Measurements from ENCODE around the gene AKAP14.
"Not testable (repeated sequence)": the region's sequence is repeated elsewhere in the genome, so short reads cannot be mapped to it uniquely, and the experiment has no call there.

Gene AKAP14

DNA sequence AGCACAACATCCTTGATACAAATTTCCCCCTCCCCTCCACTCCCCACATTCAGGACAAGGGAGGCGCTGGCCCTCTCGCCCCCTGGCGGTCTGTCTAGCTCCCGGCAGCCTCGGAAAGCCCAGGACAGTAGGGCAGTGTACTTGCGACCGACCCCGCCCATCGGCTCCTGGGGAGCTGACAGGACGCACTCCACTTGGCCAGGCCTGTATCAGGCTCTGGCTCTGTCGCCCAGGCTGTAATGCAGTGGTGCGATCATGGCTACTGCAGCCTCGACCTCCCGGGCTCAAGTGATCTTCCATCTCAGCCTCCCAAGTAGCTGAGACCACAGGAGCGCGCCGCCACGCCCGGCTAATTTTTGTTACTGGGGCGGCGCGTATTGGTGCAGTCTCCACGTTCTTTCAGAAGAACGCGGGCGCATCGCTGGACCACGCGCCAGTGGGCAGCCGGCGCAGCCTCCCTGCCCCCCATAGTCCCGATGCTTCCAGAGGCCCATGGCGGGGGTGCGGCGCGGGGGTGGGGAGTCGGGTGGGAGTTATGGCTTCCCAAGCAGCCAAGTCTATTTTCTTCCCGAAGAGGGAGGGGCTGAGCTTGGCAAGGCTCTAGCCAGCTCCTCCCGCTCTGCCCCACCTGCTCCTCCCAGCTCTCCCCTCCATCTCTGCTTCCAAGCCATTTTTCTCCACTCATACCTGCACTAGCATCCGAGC is 7.8 kb upstream of the AKAP14 start:
- Histone ChIP-seq H3K9me3 (replicated peaks; ENCODE audit: low read length) (no peaks in the 10 kb centered on the region), H3K4me1 (ENCODE audit: control insufficient read depth, insufficient read depth, low read length) (no peaks in the 10 kb centered on the region), H3K36me3 (ENCODE audit: insufficient read depth, low read length) (no peaks in the 10 kb centered on the region), H3K27me3 (ENCODE audit: control insufficient read depth, insufficient read depth, low read length) (no peaks in the 10 kb centered on the region), H3K4me2 (ENCODE audit: low read length) (peak overlapping the region; percentile 80), H3K4me3 (ENCODE audit: low read length) (peak overlapping the region; percentile 65), H3K9ac (ENCODE audit: low read depth, low read length) (no peak overlapping the region)

DNA sequence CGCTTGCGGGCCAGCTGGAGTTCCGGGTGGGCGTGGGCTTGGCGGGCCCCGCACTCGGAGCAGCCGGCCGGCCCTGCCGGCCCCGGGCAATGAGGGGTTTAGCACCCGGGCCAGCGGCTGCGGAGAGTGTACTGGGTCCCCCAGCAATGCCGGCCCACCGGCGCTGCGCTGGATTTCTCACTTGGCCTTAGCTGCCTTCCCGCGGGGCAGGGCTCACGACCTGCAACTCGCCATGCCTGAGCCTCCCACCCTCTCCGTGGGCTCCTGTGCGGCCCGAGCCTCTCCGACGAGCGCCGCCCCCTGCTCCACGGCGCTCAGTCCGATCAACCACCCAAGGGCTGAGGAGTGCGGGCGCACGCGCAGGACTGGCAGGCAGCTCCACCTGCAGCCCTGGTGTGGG is 5.1 kb upstream of the AKAP14 start:
- H3K4me2 ChIP-seq (ENCODE audit: low read length); H3K4me1 ChIP-seq (ENCODE audit: control insufficient read depth, insufficient read depth, low read length); H3K36me3 ChIP-seq (ENCODE audit: insufficient read depth, low read length); H3K9ac ChIP-seq (ENCODE audit: low read depth, low read length); H3K4me3 ChIP-seq (ENCODE audit: low read length); H3K27me3 ChIP-seq (ENCODE audit: control insufficient read depth, insufficient read depth, low read length); H3K9me3 ChIP-seq (replicated peaks; ENCODE audit: low read length): not testable (repeated sequence)

DNA sequence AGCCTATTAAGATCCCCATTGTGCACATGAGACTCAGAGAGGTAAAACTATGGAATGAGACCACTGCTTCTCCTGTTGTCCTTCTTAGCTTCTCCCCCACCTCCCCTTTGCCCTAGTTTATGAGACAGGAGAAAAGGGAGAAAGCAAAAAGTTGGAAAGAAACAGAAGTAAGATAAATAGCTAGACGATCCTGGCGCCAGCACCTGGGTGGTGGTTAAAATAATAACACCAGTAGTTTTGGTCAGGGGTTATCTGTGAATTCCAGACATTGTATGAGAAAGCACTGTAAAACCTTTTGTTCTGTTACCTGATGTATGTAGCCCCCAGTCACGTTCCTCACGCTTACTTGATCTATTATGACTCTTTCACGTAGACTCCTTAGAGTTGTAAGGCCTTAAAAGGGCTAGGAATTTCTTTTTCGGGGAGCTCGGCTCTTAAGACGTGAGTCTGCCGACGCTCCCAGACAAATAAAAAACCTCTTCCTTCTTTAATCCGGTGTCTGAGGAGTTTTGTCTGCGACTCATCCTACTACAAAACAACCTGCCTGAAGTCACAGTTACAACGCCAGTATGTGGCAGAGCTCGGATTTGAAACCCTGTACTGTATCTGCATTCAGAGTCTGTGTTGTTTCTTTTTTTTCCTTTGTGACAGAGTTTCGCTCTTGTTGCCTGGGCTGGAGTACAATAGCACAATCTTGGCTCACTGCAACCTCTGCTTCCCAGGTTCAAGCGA is 3.6 kb upstream of the AKAP14 start:
- H3K27me3 ChIP-seq (ENCODE audit: control insufficient read depth, insufficient read depth, low read length); H3K4me3 ChIP-seq (ENCODE audit: low read length); H3K4me1 ChIP-seq (ENCODE audit: control insufficient read depth, insufficient read depth, low read length); H3K36me3 ChIP-seq (ENCODE audit: insufficient read depth, low read length); H3K9ac ChIP-seq (ENCODE audit: low read depth, low read length); H3K4me2 ChIP-seq (ENCODE audit: low read length); H3K9me3 ChIP-seq (replicated peaks; ENCODE audit: low read length): not testable (repeated sequence)

DNA sequence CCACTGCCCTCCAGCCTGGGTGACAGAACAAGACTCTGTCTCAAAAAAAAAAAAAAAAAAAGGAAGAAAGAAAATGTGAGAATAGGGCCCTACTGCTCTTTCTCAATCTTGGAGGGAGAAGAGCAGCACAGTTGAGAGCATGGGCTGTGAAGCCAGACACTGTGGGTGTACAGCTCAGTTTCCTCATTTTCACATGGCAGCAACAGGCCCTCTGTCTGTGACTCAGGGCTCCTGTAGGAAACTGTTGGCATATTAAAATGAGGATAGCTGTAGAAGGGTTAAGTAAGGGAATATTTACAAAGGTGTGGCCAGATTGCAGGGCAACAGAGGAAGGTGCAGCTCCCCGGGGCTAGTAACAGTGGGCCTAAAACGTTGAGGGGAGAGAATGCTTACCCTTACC is 3.4 kb downstream of the AKAP14 start:
- Histone ChIP-seq H3K4me1 (ENCODE audit: control insufficient read depth, insufficient read depth, low read length) (no peaks in the 10 kb centered on the region), H3K4me2 (ENCODE audit: low read length) (no peak overlapping the region), H3K9ac (ENCODE audit: low read depth, low read length) (no peak overlapping the region), H3K36me3 (ENCODE audit: insufficient read depth, low read length) (no peaks in the 10 kb centered on the region), H3K9me3 (replicated peaks; ENCODE audit: low read length) (no peaks in the 10 kb centered on the region), H3K4me3 (ENCODE audit: low read length) (no peak overlapping the region), H3K27me3 (ENCODE audit: control insufficient read depth, insufficient read depth, low read length) (no peaks in the 10 kb centered on the region)

DNA sequence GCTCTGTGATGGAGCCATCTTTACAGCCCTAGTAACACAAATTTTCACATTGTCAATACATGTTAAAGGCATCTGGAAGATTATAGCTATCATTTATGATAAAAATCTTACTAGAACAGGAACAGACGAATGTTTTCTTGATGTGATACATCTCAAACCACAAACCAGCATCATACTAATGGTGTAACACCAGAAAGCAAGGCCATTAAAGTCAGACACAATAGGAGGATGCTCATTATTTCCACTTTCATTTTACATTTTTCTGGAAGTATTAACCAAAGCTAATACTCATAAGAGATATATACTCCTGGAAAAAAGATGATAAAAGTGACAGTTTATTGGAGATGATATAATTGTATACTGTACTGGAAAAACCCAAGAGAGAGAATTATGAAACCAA is 5.3 kb downstream of the AKAP14 start:
- Histone ChIP-seq H3K4me2 (ENCODE audit: low read length) (no peak overlapping the region), H3K36me3 (ENCODE audit: insufficient read depth, low read length) (no peaks in the 10 kb centered on the region)

DNA sequence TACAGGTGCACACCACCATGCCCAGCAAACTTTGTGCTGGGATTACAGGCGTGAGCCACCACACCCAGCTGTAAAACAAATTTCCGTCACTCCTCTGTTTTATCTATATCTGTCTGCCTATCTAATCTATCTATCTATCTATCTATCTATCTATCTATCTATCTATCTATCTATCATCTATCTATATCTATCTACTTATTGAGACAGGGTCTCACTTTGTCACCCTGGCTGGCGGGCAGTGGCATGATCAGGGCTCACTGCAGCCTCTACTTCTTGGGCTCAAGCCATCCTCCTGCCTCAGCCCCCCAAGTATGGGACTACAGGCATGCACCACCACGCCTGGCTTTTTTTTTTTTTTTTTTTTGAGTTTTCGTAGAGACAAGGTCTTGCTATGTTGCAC is 20.6 kb downstream of the AKAP14 start:
- no peaks in the 10 kb centered on the region for H3K36me3 ChIP-seq (ENCODE audit: insufficient read depth, low read length)
- H3K27me3 ChIP-seq (ENCODE audit: control insufficient read depth, insufficient read depth, low read length): no peaks in the 10 kb centered on the region
- no peaks in the 10 kb centered on the region for H3K9me3 ChIP-seq (replicated peaks; ENCODE audit: low read length)
- H3K4me2 ChIP-seq (ENCODE audit: low read length): no peak overlapping the region
- H3K4me3 ChIP-seq (ENCODE audit: low read length): no peak overlapping the region
- H3K4me1 ChIP-seq (ENCODE audit: control insufficient read depth, insufficient read depth, low read length): no peaks in the 10 kb centered on the region
- no peak overlapping the region for H3K9ac ChIP-seq (ENCODE audit: low read depth, low read length)

More for the DNA sequence above, 5.3 kb downstream of the AKAP14 start:
- Histone ChIP-seq H3K9ac (ENCODE audit: low read depth, low read length) (no peak overlapping the region), H3K9me3 (replicated peaks; ENCODE audit: low read length) (no peaks in the 10 kb centered on the region), H3K4me3 (ENCODE audit: low read length) (no peak overlapping the region), H3K4me1 (ENCODE audit: control insufficient read depth, insufficient read depth, low read length) (no peaks in the 10 kb centered on the region), H3K27me3 (ENCODE audit: control insufficient read depth, insufficient read depth, low read length) (no peaks in the 10 kb centered on the region)

DNA sequence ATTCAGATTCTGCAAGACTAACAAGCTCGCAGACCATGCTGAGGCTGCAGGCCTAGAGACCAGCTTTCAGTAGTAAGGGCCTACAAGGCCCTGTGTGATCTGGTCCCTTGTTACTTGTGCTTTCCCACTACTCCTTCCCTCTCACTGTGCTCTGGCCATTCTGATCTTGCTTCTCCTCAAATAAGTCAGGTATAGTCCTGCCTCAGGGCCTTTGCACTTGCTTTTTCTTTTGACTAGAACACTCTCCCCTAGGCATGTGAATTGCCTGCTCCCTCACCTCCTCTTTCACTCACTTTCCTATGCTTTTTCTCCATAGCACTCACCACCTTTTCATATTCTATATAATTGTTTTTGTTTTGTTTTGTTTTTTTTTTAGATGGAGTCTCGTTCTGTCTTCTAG is 22.2 kb downstream of the AKAP14 start:
- Histone ChIP-seq H3K4me1 (ENCODE audit: control insufficient read depth, insufficient read depth, low read length) (no peaks in the 10 kb centered on the region), H3K4me3 (ENCODE audit: low read length) (no peak overlapping the region), H3K9me3 (replicated peaks; ENCODE audit: low read length) (no peaks in the 10 kb centered on the region), H3K27me3 (ENCODE audit: control insufficient read depth, insufficient read depth, low read length) (no peaks in the 10 kb centered on the region), H3K9ac (ENCODE audit: low read depth, low read length) (no peak overlapping the region), H3K36me3 (ENCODE audit: insufficient read depth, low read length) (no peaks in the 10 kb centered on the region), H3K4me2 (ENCODE audit: low read length) (no peak overlapping the region)

DNA sequence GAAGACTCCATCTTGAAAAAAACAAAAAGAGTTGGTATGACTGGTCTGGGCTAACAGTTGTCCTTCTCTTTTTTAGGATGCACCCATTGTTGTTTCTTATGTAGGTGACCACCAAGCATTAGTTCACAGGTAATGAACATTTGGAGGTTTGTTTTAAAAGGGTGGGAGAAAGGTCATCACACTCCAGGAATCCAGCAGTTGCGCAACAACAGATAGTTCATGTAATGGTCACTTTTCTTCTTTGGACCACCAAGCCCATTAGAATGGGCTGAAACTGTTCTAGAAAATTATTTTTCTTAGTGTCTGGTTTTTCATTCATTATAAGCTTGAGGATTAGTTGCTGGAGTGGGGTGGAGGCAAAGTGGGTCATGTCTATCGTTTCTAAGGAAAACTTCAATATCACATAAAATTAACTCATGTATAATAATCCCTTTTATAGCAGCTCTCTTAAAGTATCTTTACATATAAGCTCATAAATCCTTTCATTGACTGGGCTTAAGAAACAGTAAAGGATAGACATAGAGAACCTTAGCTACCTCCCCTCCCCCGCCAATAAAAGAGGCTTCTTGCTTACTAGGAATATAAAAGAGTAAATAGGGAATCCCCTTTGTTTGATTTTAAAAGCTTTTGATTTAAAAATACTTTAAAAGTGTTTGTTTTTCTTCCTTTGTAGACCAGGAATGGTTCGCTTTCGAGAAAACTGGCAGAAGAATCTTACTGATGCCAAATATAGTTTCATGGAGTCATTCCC is 24.3 kb downstream of the AKAP14 start:
- Histone ChIP-seq H3K4me3 (ENCODE audit: low read length) (no peak overlapping the region), H3K4me2 (ENCODE audit: low read length) (no peak overlapping the region), H3K36me3 (ENCODE audit: insufficient read depth, low read length) (no peaks in the 10 kb centered on the region), H3K9ac (ENCODE audit: low read depth, low read length) (no peak overlapping the region), H3K27me3 (ENCODE audit: control insufficient read depth, insufficient read depth, low read length) (no peaks in the 10 kb centered on the region), H3K4me1 (ENCODE audit: control insufficient read depth, insufficient read depth, low read length) (no peaks in the 10 kb centered on the region), H3K9me3 (replicated peaks; ENCODE audit: low read length) (no peaks in the 10 kb centered on the region)

DNA sequence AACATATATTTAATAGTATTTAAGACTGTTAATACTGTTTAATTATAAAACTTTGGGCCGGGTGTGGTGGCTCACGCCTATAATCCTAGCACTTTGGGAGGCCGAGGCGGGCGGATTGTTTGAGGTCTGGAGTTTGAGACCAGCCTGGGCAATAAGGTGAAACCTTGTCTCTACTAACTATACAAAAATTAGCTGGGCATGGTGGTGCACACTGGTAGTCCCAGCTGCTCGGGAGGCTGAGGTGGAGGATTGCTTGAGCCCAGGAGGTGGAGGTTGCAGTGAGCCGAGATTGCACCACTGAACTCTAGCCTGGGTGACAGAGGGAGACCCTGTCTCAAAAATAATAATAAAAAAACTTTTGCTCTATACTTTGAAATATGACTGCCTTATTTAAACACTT is 26.7 kb downstream of the AKAP14 start:
- not testable (repeated sequence) for H3K4me2 ChIP-seq (ENCODE audit: low read length); H3K9me3 ChIP-seq (replicated peaks; ENCODE audit: low read length); H3K27me3 ChIP-seq (ENCODE audit: control insufficient read depth, insufficient read depth, low read length); H3K36me3 ChIP-seq (ENCODE audit: insufficient read depth, low read length); H3K4me1 ChIP-seq (ENCODE audit: control insufficient read depth, insufficient read depth, low read length); H3K4me3 ChIP-seq (ENCODE audit: low read length); H3K9ac ChIP-seq (ENCODE audit: low read depth, low read length)

DNA sequence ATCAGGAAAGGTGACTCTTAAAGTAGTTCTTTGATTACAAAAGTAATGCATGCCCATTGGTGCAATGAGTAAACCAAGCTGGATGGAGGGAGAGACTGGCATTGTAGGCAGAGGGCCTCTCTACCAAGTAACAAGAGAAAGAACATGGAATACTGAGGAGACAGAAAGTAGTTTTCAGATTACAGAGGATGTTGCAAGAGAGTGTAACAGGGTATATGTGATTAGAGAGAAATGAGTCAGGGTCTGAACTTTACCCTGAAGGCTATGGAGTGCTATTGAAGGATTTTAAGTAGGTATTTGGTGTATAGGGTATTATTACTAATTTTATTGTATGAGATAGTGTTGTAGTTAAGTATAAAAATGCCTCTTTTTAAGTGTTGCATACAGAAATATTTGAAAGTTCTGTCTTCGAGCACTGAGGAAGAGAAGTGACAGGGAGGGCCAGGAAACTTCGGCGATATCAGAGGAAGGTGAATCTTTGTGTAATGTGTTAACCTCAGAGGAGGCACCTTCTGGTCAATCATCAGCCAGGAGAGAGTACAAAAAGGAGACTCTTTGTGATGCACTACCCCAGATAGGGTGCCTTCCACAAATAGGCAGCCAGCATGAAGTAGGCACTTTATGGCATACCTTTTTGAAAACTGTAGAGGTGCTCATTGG is 39.7 kb downstream of the AKAP14 start:
- H3K27me3 ChIP-seq (ENCODE audit: control insufficient read depth, insufficient read depth, low read length): no peaks in the 10 kb centered on the region
- H3K4me2 ChIP-seq (ENCODE audit: low read length): no peak overlapping the region
- H3K4me3 ChIP-seq (ENCODE audit: low read length): no peak overlapping the region
- H3K9ac ChIP-seq (ENCODE audit: low read depth, low read length): no peak overlapping the region
- H3K36me3 ChIP-seq (ENCODE audit: insufficient read depth, low read length): peaks cover 8% of the 10 kb centered on the region
- no peaks in the 10 kb centered on the region for H3K4me1 ChIP-seq (ENCODE audit: control insufficient read depth, insufficient read depth, low read length)
- H3K9me3 ChIP-seq (replicated peaks; ENCODE audit: low read length): no peaks in the 10 kb centered on the region

DNA sequence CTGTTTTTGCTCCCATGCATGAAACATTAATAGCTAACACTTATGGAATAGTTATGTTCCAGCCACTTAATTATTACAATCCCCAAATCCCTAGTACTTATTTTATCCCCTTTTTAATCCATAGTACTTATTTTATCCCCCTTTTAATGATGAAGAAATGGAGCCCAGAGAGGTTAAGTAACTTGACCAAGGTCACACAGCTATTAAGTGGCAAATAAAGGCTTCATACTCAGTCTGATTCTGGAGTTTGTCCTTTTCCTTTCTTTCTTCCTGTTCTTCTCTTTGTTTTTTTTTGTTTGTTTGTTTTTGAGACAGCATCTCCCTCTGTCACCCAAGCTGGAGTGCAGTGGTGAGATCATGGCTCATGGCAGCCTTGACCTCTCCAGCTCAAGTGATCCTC is 45.6 kb downstream of the AKAP14 start:
- peaks cover 9% of the 10 kb centered on the region for H3K4me1 ChIP-seq (ENCODE audit: control insufficient read depth, insufficient read depth, low read length)
- H3K27me3 ChIP-seq (ENCODE audit: control insufficient read depth, insufficient read depth, low read length): no peaks in the 10 kb centered on the region
- no peaks in the 10 kb centered on the region for H3K36me3 ChIP-seq (ENCODE audit: insufficient read depth, low read length)
- H3K4me2 ChIP-seq (ENCODE audit: low read length): peak overlapping the region; percentile 85
- H3K9me3 ChIP-seq (replicated peaks; ENCODE audit: low read length): no peaks in the 10 kb centered on the region
- H3K4me3 ChIP-seq (ENCODE audit: low read length): no peak overlapping the region
- H3K9ac ChIP-seq (ENCODE audit: low read depth, low read length): no peak overlapping the region

Measured in skeletal muscle satellite cell (primary cell).